HepG2 (cell line): ENCODE results near the gene ANKRD65. TPM values are rescaled to one million over a fixed set of nuclear protein-coding genes. Genes with fewer than 3 reads are reported as not detected.

ENCODE experiments used
- ATM ChIP-seq: fragments of 450-650 bp; IDR thresholded peaks from 2 replicates; pipeline ENCODE4 v1.7.1; 2017; ENCODE audit warnings: mild to moderate bottlenecking, borderline replicate concordance
- DNMT1 ChIP-seq: sonication (generic); formaldehyde crosslinking; IDR thresholded peaks from 2 replicates; pipeline ENCODE4 v1.5.1; 2020; ENCODE audit warnings: mild to moderate bottlenecking, missing genetic modification reagents
- EP300 ChIP-seq, 3 experiments: sonication (generic) in 1 of 3; formaldehyde crosslinking in 1 of 3; IDR thresholded peaks; 2 replicates each; pipeline versions ENCODE4 v1.5.1 to v1.6.1; 2011 to 2020; ENCODE audit warnings: low read depth in 2 of 3, low read length in 2 of 3, borderline replicate concordance in 1 of 3, improper control_type of control experiment in 1 of 3, mild to moderate bottlenecking in 1 of 3, missing genetic modification reagents in 1 of 3, moderate library complexity in 1 of 3
- FOXA3 ChIP-seq: IDR thresholded peaks from 2 replicates; pipeline ENCODE4 v1.6.1; 2016; ENCODE audit warnings: missing genetic modification reagents, missing compliant biosample characterization
- HCFC1 ChIP-seq: fragments of 150-350 bp; IDR thresholded peaks from 2 replicates; pipeline ENCODE4 v1.6.1; 2014; ENCODE audit warnings: low read depth, low read length
- MYC ChIP-seq: sonication (generic); formaldehyde crosslinking; IDR thresholded peaks from 2 replicates; pipeline ENCODE4 v1.9.0; 2021; ENCODE audit warnings: missing genetic modification reagents, borderline replicate concordance
- NFIB ChIP-seq: sonication (generic); formaldehyde crosslinking; IDR thresholded peaks from 2 replicates; pipeline ENCODE4 v1.9.0; 2021; ENCODE audit warnings: missing genetic modification reagents, mild to moderate bottlenecking, borderline replicate concordance
- RORA ChIP-seq: sonication (generic); formaldehyde crosslinking; IDR thresholded peaks from 2 replicates; pipeline ENCODE4 v1.5.0; 2020; ENCODE audit warnings: mild to moderate bottlenecking, missing genetic modification reagents, moderate library complexity
- SNAI1 ChIP-seq: sonication (generic); formaldehyde crosslinking; IDR thresholded peaks from 2 replicates; pipeline ENCODE4 v1.5.0; 2020; ENCODE audit warnings: mild to moderate bottlenecking, missing genetic modification reagents, borderline replicate concordance
- SOX6 ChIP-seq, 2 experiments: fragments of 450-650 bp in 1 of 2; sonication (generic) in 1 of 2; formaldehyde crosslinking in 1 of 2; IDR thresholded peaks; 2 replicates each; pipeline versions ENCODE4 v1.4.0 to v1.6.1; 2017 to 2020; ENCODE audit warnings: antibody characterized with exemption in 1 of 2, mild to moderate bottlenecking in 1 of 2, missing genetic modification reagents in 1 of 2
- U2AF2 ChIP-seq: fragments of 200-400 bp; formaldehyde crosslinking; IDR thresholded peaks from 2 replicates; pipeline ENCODE4 v1.6.1; 2017; ENCODE audit warnings: low read depth, mild to moderate bottlenecking, low read length
- ZC3H4 ChIP-seq: sonication (generic); formaldehyde crosslinking; IDR thresholded peaks from 2 replicates; pipeline ENCODE4 v1.4.0; 2020; ENCODE audit warnings: missing genetic modification reagents, borderline replicate concordance
- ZNF335 ChIP-seq: sonication (generic); formaldehyde crosslinking; IDR thresholded peaks from 2 replicates; pipeline ENCODE4 v1.4.0; 2020; ENCODE audit warnings: missing genetic modification reagents
- ZNF598 ChIP-seq: sonication (generic); formaldehyde crosslinking; IDR thresholded peaks from 2 replicates; pipeline ENCODE4 v1.5.1; 2020; ENCODE audit warnings: mild to moderate bottlenecking, missing genetic modification reagents, borderline replicate concordance
- ZNF766 ChIP-seq: sonication (generic); formaldehyde crosslinking; IDR thresholded peaks from 2 replicates; pipeline ENCODE4 v1.5.0; 2020; ENCODE audit warnings: missing genetic modification reagents, borderline replicate concordance
- polyA plus RNA-seq, 8 experiments: library from polyadenylated mRNA; depleted of rRNA in 3 of 8; stranded (reverse) in 7 of 8; unstranded in 1 of 8; fragments of >200 nt; fragmentation: Illumina TruSeq in 4 of 8; extraction: Trizol in 4 of 8; gene quantifications; 2 replicates each; pipeline versions ENCODE4 v1.2.1 to v1.2.3, GENCODE V29; 2011 to 2016; ENCODE audit warnings: low read depth in 4 of 8, missing spikeins in 1 of 8, mixed read lengths in 1 of 8; ENCODE audit not compliant: insufficient read depth in 1 of 8
- total RNA-seq, 5 experiments: library from RNA; depleted of rRNA; stranded (reverse); fragments of >200 nt; fragmentation: Illumina TruSeq; extraction: Trizol; gene quantifications; 2 replicates each; pipeline ENCODE4 v1.2.3, GENCODE V29; 2016; ENCODE audit warnings: low read depth in 1 of 5
- TF ChIP-seq, protein P1 (sequence below): sonication (generic); formaldehyde crosslinking; IDR thresholded peaks from 2 replicates; pipeline ENCODE4 v1.4.0; 2020; ENCODE audit warnings: mild to moderate bottlenecking, missing genetic modification reagents
- TF ChIP-seq, protein P2 (sequence below): sonication (generic); formaldehyde crosslinking; IDR thresholded peaks from 2 replicates; pipeline ENCODE4 v1.8.0; 2022; ENCODE audit warnings: mild to moderate bottlenecking, missing genetic modification reagents, borderline replicate concordance
- TF ChIP-seq, protein P3 (sequence below): sonication (generic); formaldehyde crosslinking; IDR thresholded peaks from 2 replicates; pipeline ENCODE4 v1.4.0; 2020; ENCODE audit warnings: missing genetic modification reagents, borderline replicate concordance
- TF ChIP-seq, protein P4 (sequence below): sonication (generic); formaldehyde crosslinking; IDR thresholded peaks from 2 replicates; pipeline ENCODE4 v1.5.0; 2020; ENCODE audit warnings: mild to moderate bottlenecking, missing genetic modification reagents

Gene ANKRD65
- total and polyA plus RNA-seq, 2 of the 13 experiments (the other 11 are each of a cell fraction or from before 2014, with no cell fraction given), result 12.1 to 30.1 TPM

DNA sequence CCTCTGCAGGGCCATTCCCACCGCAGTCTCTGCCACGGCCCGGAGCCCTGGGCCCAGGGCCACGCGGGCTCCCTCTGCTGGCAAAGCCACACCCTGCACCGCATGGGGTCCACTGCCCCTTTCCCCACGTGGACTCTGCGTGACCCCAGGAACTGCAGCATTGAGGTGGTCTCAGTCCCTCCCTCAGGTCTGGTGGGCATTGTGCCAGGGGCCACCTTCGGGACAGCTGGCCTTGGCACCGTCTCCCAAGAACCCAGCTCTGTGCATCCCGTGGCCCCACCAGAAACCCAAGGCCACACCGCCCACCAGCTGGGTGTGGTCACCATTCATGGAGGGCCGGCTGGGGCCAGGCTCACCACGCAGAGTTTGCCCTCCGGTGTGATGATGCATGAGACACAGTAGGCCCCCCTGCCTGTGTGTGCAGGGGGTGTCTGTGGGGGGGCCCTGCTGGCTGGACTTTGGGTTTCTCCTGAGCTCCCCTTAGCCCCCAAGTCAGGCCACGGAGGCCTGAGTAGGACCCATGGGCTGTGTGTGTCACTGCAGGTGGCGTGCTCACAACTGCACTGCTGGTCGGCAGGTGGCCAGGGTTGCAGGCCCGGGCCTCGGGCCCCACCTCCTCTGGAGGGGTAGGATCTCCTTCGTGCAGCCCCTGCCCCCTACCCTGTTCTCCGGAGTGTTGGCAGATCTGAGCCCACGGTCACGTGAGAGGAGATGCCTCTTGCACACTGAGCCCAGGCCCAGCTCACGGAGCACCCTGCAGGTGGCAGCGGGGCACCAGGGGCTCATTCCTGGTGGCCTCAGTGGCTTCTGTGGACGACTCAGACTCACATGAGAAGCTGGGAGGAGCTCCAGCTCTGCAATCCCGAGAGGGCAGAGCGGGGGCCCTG, 20.2 kb upstream of the ANKRD65 start (continued):
- TF ChIP-seq U2AF2, result no peak
- peak; percentile 95 for TF ChIP-seq MYC (CRISPR knock-in tag)
- TF ChIP-seq FOXA3, result no peak
- no peak for TF ChIP-seq HCFC1
- TF ChIP-seq ATM, result no peak
- TF ChIP-seq ZNF598 (CRISPR knock-in tag), result no peak
- TF ChIP-seq NFIB (CRISPR knock-in tag), result 0 out of 2 replicates have a peak, but pooled peaks have one; percentile 7
- no peak for TF ChIP-seq ZNF766
- no peak for TF ChIP-seq ZNF335 (CRISPR knock-in tag)
- TF ChIP-seq, protein P1, sequence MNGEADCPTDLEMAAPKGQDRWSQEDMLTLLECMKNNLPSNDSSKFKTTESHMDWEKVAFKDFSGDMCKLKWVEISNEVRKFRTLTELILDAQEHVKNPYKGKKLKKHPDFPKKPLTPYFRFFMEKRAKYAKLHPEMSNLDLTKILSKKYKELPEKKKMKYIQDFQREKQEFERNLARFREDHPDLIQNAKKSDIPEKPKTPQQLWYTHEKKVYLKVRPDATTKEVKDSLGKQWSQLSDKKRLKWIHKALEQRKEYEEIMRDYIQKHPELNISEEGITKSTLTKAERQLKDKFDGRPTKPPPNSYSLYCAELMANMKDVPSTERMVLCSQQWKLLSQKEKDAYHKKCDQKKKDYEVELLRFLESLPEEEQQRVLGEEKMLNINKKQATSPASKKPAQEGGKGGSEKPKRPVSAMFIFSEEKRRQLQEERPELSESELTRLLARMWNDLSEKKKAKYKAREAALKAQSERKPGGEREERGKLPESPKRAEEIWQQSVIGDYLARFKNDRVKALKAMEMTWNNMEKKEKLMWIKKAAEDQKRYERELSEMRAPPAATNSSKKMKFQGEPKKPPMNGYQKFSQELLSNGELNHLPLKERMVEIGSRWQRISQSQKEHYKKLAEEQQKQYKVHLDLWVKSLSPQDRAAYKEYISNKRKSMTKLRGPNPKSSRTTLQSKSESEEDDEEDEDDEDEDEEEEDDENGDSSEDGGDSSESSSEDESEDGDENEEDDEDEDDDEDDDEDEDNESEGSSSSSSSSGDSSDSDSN (CRISPR knock-in tag), result peak; percentile 68
- TF ChIP-seq, protein P2, sequence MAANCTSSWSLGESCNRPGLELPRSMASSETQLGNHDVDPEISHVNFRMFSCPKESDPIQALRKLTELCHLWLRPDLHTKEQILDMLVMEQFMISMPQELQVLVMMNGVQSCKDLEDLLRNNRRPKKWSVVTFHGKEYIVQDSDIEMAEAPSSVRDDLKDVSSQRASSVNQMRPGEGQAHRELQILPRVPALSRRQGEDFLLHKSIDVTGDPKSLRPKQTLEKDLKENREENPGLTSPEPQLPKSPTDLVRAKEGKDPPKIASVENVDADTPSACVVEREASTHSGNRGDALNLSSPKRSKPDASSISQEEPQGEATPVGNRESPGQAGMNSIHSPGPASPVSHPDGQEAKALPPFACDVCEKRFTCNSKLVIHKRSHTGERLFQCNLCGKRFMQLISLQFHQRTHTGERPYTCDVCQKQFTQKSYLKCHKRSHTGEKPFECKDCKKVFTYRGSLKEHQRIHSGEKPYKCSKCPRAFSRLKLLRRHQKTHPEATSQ (CRISPR knock-in tag), result no peak
- TF ChIP-seq ZC3H4 (CRISPR knock-in tag), result no peak; the same call in 1 of the 2 replicates
- TF ChIP-seq SNAI1 (CRISPR knock-in tag), result no peak
- no peak for TF ChIP-seq SOX6 (IDR thresholded peaks at IDR 0.05)
- TF ChIP-seq SOX6 (CRISPR knock-in tag; IDR thresholded peaks at IDR 0.05), result peak; percentile 70
- no peak for TF ChIP-seq DNMT1 (CRISPR knock-in tag)
- TF ChIP-seq, protein P3, sequence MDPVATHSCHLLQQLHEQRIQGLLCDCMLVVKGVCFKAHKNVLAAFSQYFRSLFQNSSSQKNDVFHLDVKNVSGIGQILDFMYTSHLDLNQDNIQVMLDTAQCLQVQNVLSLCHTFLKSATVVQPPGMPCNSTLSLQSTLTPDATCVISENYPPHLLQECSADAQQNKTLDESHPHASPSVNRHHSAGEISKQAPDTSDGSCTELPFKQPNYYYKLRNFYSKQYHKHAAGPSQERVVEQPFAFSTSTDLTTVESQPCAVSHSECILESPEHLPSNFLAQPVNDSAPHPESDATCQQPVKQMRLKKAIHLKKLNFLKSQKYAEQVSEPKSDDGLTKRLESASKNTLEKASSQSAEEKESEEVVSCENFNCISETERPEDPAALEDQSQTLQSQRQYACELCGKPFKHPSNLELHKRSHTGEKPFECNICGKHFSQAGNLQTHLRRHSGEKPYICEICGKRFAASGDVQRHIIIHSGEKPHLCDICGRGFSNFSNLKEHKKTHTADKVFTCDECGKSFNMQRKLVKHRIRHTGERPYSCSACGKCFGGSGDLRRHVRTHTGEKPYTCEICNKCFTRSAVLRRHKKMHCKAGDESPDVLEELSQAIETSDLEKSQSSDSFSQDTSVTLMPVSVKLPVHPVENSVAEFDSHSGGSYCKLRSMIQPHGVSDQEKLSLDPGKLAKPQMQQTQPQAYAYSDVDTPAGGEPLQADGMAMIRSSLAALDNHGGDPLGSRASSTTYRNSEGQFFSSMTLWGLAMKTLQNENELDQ (CRISPR knock-in tag), result no peak
- TF ChIP-seq RORA (CRISPR knock-in tag), result no peak
- TF ChIP-seq, protein P4, sequence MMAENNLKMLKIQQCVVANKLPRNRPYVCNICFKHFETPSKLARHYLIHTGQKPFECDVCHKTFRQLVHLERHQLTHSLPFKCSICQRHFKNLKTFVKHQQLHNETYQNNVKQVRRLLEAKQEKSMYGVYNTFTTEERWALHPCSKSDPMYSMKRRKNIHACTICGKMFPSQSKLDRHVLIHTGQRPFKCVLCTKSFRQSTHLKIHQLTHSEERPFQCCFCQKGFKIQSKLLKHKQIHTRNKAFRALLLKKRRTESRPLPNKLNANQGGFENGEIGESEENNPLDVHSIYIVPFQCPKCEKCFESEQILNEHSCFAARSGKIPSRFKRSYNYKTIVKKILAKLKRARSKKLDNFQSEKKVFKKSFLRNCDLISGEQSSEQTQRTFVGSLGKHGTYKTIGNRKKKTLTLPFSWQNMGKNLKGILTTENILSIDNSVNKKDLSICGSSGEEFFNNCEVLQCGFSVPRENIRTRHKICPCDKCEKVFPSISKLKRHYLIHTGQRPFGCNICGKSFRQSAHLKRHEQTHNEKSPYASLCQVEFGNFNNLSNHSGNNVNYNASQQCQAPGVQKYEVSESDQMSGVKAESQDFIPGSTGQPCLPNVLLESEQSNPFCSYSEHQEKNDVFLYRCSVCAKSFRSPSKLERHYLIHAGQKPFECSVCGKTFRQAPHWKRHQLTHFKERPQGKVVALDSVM (CRISPR knock-in tag), result peak; percentile 29; the same call in 1 of the 2 replicates
- no peak for TF ChIP-seq EP300 (IDR thresholded peaks at IDR 0.05; ENCODE audit: low read depth in 2 of 2, low read length in 2 of 2)
- no peak; the same call in 1 of the 2 replicates for TF ChIP-seq EP300 (CRISPR knock-in tag; IDR thresholded peaks at IDR 0.05; ENCODE audit: borderline replicate concordance)
